Stimulated activated effector memory CD8-positive, alpha-beta T cell treated with anti-CD3 and anti-CD28 coated beads, Interleukin-12 subunit alpha, Interleukin-12 subunit beta, amount 100 ng/mL, for 72 hours (primary cell): ENCODE results near the gene LINGO4.

Source experiments
- ATAC-seq: fragments of 150-1000 bp; cut with Tn5 transposase; 2 replicates; pipeline ENCODE4 v1.10.0; 2021
- DNase-seq, 2 donors: peaks; one replicate each; pipeline ENCODE4 v3.0.0; 2021 to 2022; ENCODE audit warnings: low spot score in 2 of 2
- H3K27ac Mint-ChIP-seq: one replicate; pipeline ENCODE4 v1.8.0; 2022; ENCODE audit warnings: mild to moderate bottlenecking, mixed read lengths
- H3K36me3 Mint-ChIP-seq: one replicate; pipeline ENCODE4 v1.8.0; 2022; ENCODE audit warnings: mild to moderate bottlenecking, mixed read lengths
- H3K4me1 Mint-ChIP-seq: one replicate; pipeline ENCODE4 v1.8.0; 2022; ENCODE audit warnings: mixed read lengths
- H3K4me3 Mint-ChIP-seq: one replicate; pipeline ENCODE4 v1.8.0; 2022; ENCODE audit warnings: mild to moderate bottlenecking, mixed read lengths
- H3K9me3 Mint-ChIP-seq: one replicate; pipeline ENCODE4 v1.8.0; 2022; ENCODE audit warnings: mixed read lengths

The LINGO4 gene

GRCh38 chr1:151809985-151810556 is 4.9 kb upstream of the LINGO4 start:
- no peak for DNase-seq
- Mint-ChIP-seq H3K27ac (peak overlapping the region; percentile 43), H3K4me1 (peaks cover 38% of the 10 kb centered on the region), H3K36me3 (peaks cover 70% of the 10 kb centered on the region), H3K9me3 (no peaks in the 10 kb centered on the region), H3K4me3 (no peak overlapping the region)
- no peak for ATAC-seq

- Mint-ChIP-seq H3K36me3 (peaks cover 64% of the 10 kb centered on the region), H3K4me3 (no peak overlapping the region), H3K27ac (peak overlapping the region; percentile 43), H3K9me3 (no peaks in the 10 kb centered on the region), H3K4me1 (peaks cover 35% of the 10 kb centered on the region)
- no peak for DNase-seq
- no peak for ATAC-seq
Measured at GRCh38 chr1:151809290-151809984, 4.2 kb upstream of the LINGO4 start.

GRCh38 chr1:151807766-151808165 is 2.5 kb upstream of the LINGO4 start:
- H3K9me3 Mint-ChIP-seq: no peaks in the 10 kb centered on the region
- no peak for ATAC-seq
- no peak for DNase-seq
- H3K27ac Mint-ChIP-seq: peak overlapping the region; percentile 43
- peaks cover 37% of the 10 kb centered on the region for H3K4me1 Mint-ChIP-seq
- H3K36me3 Mint-ChIP-seq: peaks cover 51% of the 10 kb centered on the region
- H3K4me3 Mint-ChIP-seq: no peak overlapping the region

- peaks cover 44% of the 10 kb centered on the region for H3K36me3 Mint-ChIP-seq
- ATAC-seq: no peak
- no peaks in the 10 kb centered on the region for H3K9me3 Mint-ChIP-seq
- H3K27ac Mint-ChIP-seq: peak overlapping the region; percentile 43
- no peak for DNase-seq
- H3K4me1 Mint-ChIP-seq: peaks cover 33% of the 10 kb centered on the region
- no peak overlapping the region for H3K4me3 Mint-ChIP-seq
Measured at GRCh38 chr1:151807131-151807530, 1.9 kb upstream of the LINGO4 start.

GRCh38 chr1:151806170-151806569 is 951 bp upstream of the LINGO4 start:
- H3K9me3 Mint-ChIP-seq: no peaks in the 10 kb centered on the region
- H3K4me1 Mint-ChIP-seq: peaks cover 30% of the 10 kb centered on the region
- no peak for ATAC-seq
- H3K27ac Mint-ChIP-seq: peak overlapping the region; percentile 43
- no peak overlapping the region for H3K4me3 Mint-ChIP-seq
- DNase-seq: no peak
- H3K36me3 Mint-ChIP-seq: peaks cover 35% of the 10 kb centered on the region

- Mint-ChIP-seq H3K36me3 (peaks cover 14% of the 10 kb centered on the region), H3K4me3 (no peak overlapping the region), H3K9me3 (no peaks in the 10 kb centered on the region), H3K4me1 (peaks cover 38% of the 10 kb centered on the region), H3K27ac (peak overlapping the region; percentile 16)
- ATAC-seq (no peak), DNase-seq (no peak)
Measured at GRCh38 chr1:151803915-151804314, 1.3 kb downstream of the LINGO4 start.

GRCh38 chr1:151803164-151803563 is 2.1 kb downstream of the LINGO4 start:
- Mint-ChIP-seq H3K36me3 (peaks cover 11% of the 10 kb centered on the region), H3K27ac (peak overlapping the region; percentile 16), H3K4me1 (peaks cover 38% of the 10 kb centered on the region), H3K9me3 (no peaks in the 10 kb centered on the region), H3K4me3 (no peak overlapping the region)
- no peak for DNase-seq
- ATAC-seq: no peak

- peaks cover 3% of the 10 kb centered on the region for H3K36me3 Mint-ChIP-seq
- H3K4me3 Mint-ChIP-seq: no peak overlapping the region
- ATAC-seq (no peak), DNase-seq (no peak)
- no peaks in the 10 kb centered on the region for H3K9me3 Mint-ChIP-seq
- H3K4me1 Mint-ChIP-seq: peaks cover 38% of the 10 kb centered on the region
- peak overlapping the region; percentile 16 for H3K27ac Mint-ChIP-seq
Measured at GRCh38 chr1:151802372-151802771, 2.8 kb downstream of the LINGO4 start.

- ATAC-seq (no peak), DNase-seq (no peak)
- H3K4me3 Mint-ChIP-seq: no peak overlapping the region
- no peaks in the 10 kb centered on the region for H3K36me3 Mint-ChIP-seq
- no peaks in the 10 kb centered on the region for H3K9me3 Mint-ChIP-seq
- H3K4me1 Mint-ChIP-seq: peaks cover 38% of the 10 kb centered on the region
- H3K27ac Mint-ChIP-seq: peak overlapping the region; percentile 16
Measured at GRCh38 chr1:151801846-151802245, 3.4 kb downstream of the LINGO4 start.

GRCh38 chr1:151801310-151801820 is 3.9 kb downstream of the LINGO4 start:
- no peak for DNase-seq
- H3K9me3 Mint-ChIP-seq: no peaks in the 10 kb centered on the region
- ATAC-seq: no peak
- no peak overlapping the region for H3K27ac Mint-ChIP-seq
- H3K4me1 Mint-ChIP-seq: peaks cover 38% of the 10 kb centered on the region
- no peaks in the 10 kb centered on the region for H3K36me3 Mint-ChIP-seq
- no peak overlapping the region for H3K4me3 Mint-ChIP-seq

GRCh38 chr1:151800830-151801229 is 4.4 kb downstream of the LINGO4 start:
- ATAC-seq (no peak), DNase-seq (no peak)
- Mint-ChIP-seq H3K36me3 (no peaks in the 10 kb centered on the region), H3K4me3 (peak overlapping the region; percentile 15), H3K9me3 (no peaks in the 10 kb centered on the region), H3K27ac (no peak overlapping the region), H3K4me1 (peaks cover 38% of the 10 kb centered on the region)

- H3K9me3 Mint-ChIP-seq: no peaks in the 10 kb centered on the region
- DNase-seq: no peak
- peaks cover 2% of the 10 kb centered on the region for H3K36me3 Mint-ChIP-seq
- H3K4me3 Mint-ChIP-seq: no peak overlapping the region
- peaks cover 34% of the 10 kb centered on the region for H3K4me1 Mint-ChIP-seq
- ATAC-seq: no peak
- peak overlapping the region; percentile 52 for H3K27ac Mint-ChIP-seq
Measured at GRCh38 chr1:151799179-151800022, 5.8 kb downstream of the LINGO4 start.

GRCh38 chr1:151798571-151798970 is 6.6 kb downstream of the LINGO4 start:
- H3K36me3 Mint-ChIP-seq: peaks cover 7% of the 10 kb centered on the region
- no peaks in the 10 kb centered on the region for H3K9me3 Mint-ChIP-seq
- peak overlapping the region; percentile 20 for H3K4me3 Mint-ChIP-seq
- DNase-seq (no peak), ATAC-seq (peak; percentile 55)
- peak overlapping the region; percentile 52 for H3K27ac Mint-ChIP-seq
- peaks cover 26% of the 10 kb centered on the region for H3K4me1 Mint-ChIP-seq

GRCh38 chr1:151790940-151791651 is 14.1 kb downstream of the LINGO4 start:
- peak overlapping the region; percentile 97 for H3K4me3 Mint-ChIP-seq
- DNase-seq: peak in 1 of 2 donors; percentile 66
- H3K27ac Mint-ChIP-seq: peak overlapping the region; percentile 95
- H3K9me3 Mint-ChIP-seq: no peaks in the 10 kb centered on the region
- ATAC-seq: peak; percentile 0
- H3K4me1 Mint-ChIP-seq: peaks cover 30% of the 10 kb centered on the region
- H3K36me3 Mint-ChIP-seq: peaks cover 22% of the 10 kb centered on the region
